Measurements from ENCODE around the gene UBE3C.

UBE3C gene

GRCh38 chr7:157117796-157118195 lies 20.9 kb upstream of the UBE3C start:
- H3K36me3 ChIP-seq (replicated peaks): no peaks in the 10 kb centered on the region

GRCh38 chr7:157120181-157120580 lies 18.5 kb upstream of the UBE3C start:
- Histone ChIP-seq H3K36me3 (replicated peaks) (no peaks in the 10 kb centered on the region), H3K4me3 (ENCODE audit: low read depth, low read length) (no peak overlapping the region), H3K27me3 (replicated peaks) (no peaks in the 10 kb centered on the region), H3K27ac (no peak overlapping the region)
- in situ Hi-C loops (cut with HindIII; ENCODE audit: low pct_ligation_motif_present, low sequenced_read_pairs): no loop called here
- DNase-seq: no peak
- TF ChIP-seq CTCF (IDR thresholded peaks at IDR 0.05; ENCODE audit: low read depth, low read length, missing control alignments): no peak

More at GRCh38 chr7:157117796-157118195, 20.9 kb upstream of the UBE3C start:
- DNase-seq: no peak
- in situ Hi-C loops (cut with HindIII; ENCODE audit: low pct_ligation_motif_present, low sequenced_read_pairs): no loop called here
- Histone ChIP-seq H3K27me3 (replicated peaks) (no peaks in the 10 kb centered on the region), H3K27ac (no peak overlapping the region), H3K4me3 (ENCODE audit: low read depth, low read length) (no peak overlapping the region)
- TF ChIP-seq CTCF (IDR thresholded peaks at IDR 0.05; ENCODE audit: low read depth, low read length, missing control alignments): no peak

- H3K4me3 ChIP-seq (ENCODE audit: low read depth, low read length): no peak overlapping the region
- in situ Hi-C loops (cut with HindIII; ENCODE audit: low pct_ligation_motif_present, low sequenced_read_pairs): no loop called here
- no peaks in the 10 kb centered on the region for H3K27me3 ChIP-seq (replicated peaks)
- no peak for DNase-seq
- no peak overlapping the region for H3K27ac ChIP-seq
- no peaks in the 10 kb centered on the region for H3K36me3 ChIP-seq (replicated peaks)
- TF ChIP-seq CTCF (IDR thresholded peaks at IDR 0.05; ENCODE audit: low read depth, low read length, missing control alignments): no peak
These were observed 17.5 kb upstream of the UBE3C start for GRCh38 chr7:157121184-157121715.

- no peak for DNase-seq
- Histone ChIP-seq H3K4me3 (ENCODE audit: low read depth, low read length) (no peak overlapping the region), H3K27ac (no peak overlapping the region), H3K27me3 (replicated peaks) (no peaks in the 10 kb centered on the region), H3K36me3 (replicated peaks) (no peaks in the 10 kb centered on the region)
- no peak for TF ChIP-seq CTCF (IDR thresholded peaks at IDR 0.05; ENCODE audit: low read depth, low read length, missing control alignments)
- in situ Hi-C loops (cut with HindIII; ENCODE audit: low pct_ligation_motif_present, low sequenced_read_pairs): no loop called here
These were observed 15.8 kb upstream of the UBE3C start for GRCh38 chr7:157122800-157123495.

- no peak overlapping the region for H3K27ac ChIP-seq
- in situ Hi-C loops (cut with HindIII; ENCODE audit: low pct_ligation_motif_present, low sequenced_read_pairs): no loop called here
- H3K27me3 ChIP-seq (replicated peaks): no peaks in the 10 kb centered on the region
- DNase-seq: no peak
- H3K4me3 ChIP-seq (ENCODE audit: low read depth, low read length): no peak overlapping the region
- no peaks in the 10 kb centered on the region for H3K36me3 ChIP-seq (replicated peaks)
- no peak for TF ChIP-seq CTCF (IDR thresholded peaks at IDR 0.05; ENCODE audit: low read depth, low read length, missing control alignments)
These were observed 14.0 kb upstream of the UBE3C start for GRCh38 chr7:157124690-157125089.
